ENCODE results near the gene PIEZO2.
"Not testable (repeated sequence)": the region's sequence is repeated elsewhere in the genome, so short reads cannot be mapped to it uniquely, and the experiment has no call there.

Gene PIEZO2

GRCh38 chr18:11148680-11149440, 509 bp downstream of the PIEZO2 start:
- no peak for DNase-seq

GRCh38 chr18:11147962-11148679, 1.2 kb downstream of the PIEZO2 start:
- DNase-seq, result no peak

- no peak for DNase-seq
Measured at GRCh38 chr18:11147371-11147951, 1.9 kb downstream of the PIEZO2 start.

- DNase-seq, result no peak
Measured at GRCh38 chr18:11146947-11147345, 2.4 kb downstream of the PIEZO2 start.

- no peak for DNase-seq
Measured at GRCh38 chr18:11146238-11146946, 3.0 kb downstream of the PIEZO2 start.

GRCh38 chr18:11145413-11146191, 3.8 kb downstream of the PIEZO2 start:
- DNase-seq, result no peak

- no peak for DNase-seq
Measured at GRCh38 chr18:11137400-11137799, 12.0 kb downstream of the PIEZO2 start.

GRCh38 chr18:11136241-11136640, 13.1 kb downstream of the PIEZO2 start:
- DNase-seq, result no peak

GRCh38 chr18:11134940-11135339, 14.4 kb downstream of the PIEZO2 start:
- DNase-seq, result no peak

GRCh38 chr18:11129059-11129458, 20.3 kb downstream of the PIEZO2 start:
- not testable (repeated sequence) for DNase-seq

- no peak for DNase-seq
Measured at GRCh38 chr18:11125492-11126315, 23.7 kb downstream of the PIEZO2 start.

GRCh38 chr18:11124054-11124453, 25.3 kb downstream of the PIEZO2 start:
- DNase-seq, result peak; percentile 43

GRCh38 chr18:11121443-11121849, 27.9 kb downstream of the PIEZO2 start:
- peak; percentile 91 for DNase-seq

- DNase-seq, result peak; percentile 80
Measured at GRCh38 chr18:11119959-11120587, 29.3 kb downstream of the PIEZO2 start.

GRCh38 chr18:11119550-11119949, 29.8 kb downstream of the PIEZO2 start:
- DNase-seq, result peak; percentile 39

GRCh38 chr18:11118051-11118766, 31.2 kb downstream of the PIEZO2 start:
- no peak for DNase-seq

- peak; percentile 77 for DNase-seq
Measured at GRCh38 chr18:11115276-11115675, 34.1 kb downstream of the PIEZO2 start.

- DNase-seq, result peak; percentile 72
Measured at GRCh38 chr18:11114653-11115052, 34.7 kb downstream of the PIEZO2 start.

- DNase-seq, result no peak
Measured at GRCh38 chr18:11113937-11114336, 35.4 kb downstream of the PIEZO2 start.

GRCh38 chr18:11113046-11113548, 36.3 kb downstream of the PIEZO2 start:
- no peak for DNase-seq

Data from NCI-H226 (cell line).